NT2/D1 (cell line): ENCODE results near the gene CD300LD.

Source experiments
- DNase-seq: peaks from one replicate; pipeline ENCODE4 v3.0.0-alpha.2; 2011; ENCODE audit warnings: low read depth, low spot score
- H3K27me3 ChIP-seq: 2 replicates; pipeline ENCODE4 v1.6.0; 2011; ENCODE audit warnings: mild to moderate bottlenecking; ENCODE audit not compliant: insufficient read length, insufficient read depth
- H3K36me3 ChIP-seq: 2 replicates; pipeline ENCODE4 v1.6.1; 2011; ENCODE audit warnings: mild to moderate bottlenecking, low read length, mixed read lengths; ENCODE audit not compliant: insufficient read depth, insufficient read length
- H3K4me1 ChIP-seq: 2 replicates; pipeline ENCODE4 v1.5.1; 2011; ENCODE audit not compliant: insufficient read depth, insufficient read length
- H3K4me3 ChIP-seq: 2 replicates; pipeline ENCODE4 v1.5.1; 2011; ENCODE audit warnings: low read depth; ENCODE audit not compliant: insufficient read length
- H3K9ac ChIP-seq: 2 replicates; pipeline ENCODE4 v1.6.0; 2011; ENCODE audit warnings: low read depth; ENCODE audit not compliant: insufficient read length
- H3K9me3 ChIP-seq: 2 replicates; pipeline ENCODE4 v1.5.1; 2011; ENCODE audit warnings: mild to moderate bottlenecking, low read length; ENCODE audit not compliant: insufficient read depth
- SUZ12 ChIP-seq: IDR thresholded peaks from 2 replicates; pipeline ENCODE4 v1.6.1; 2011; ENCODE audit not compliant: insufficient read length, insufficient read depth; ENCODE audit errors: extremely low read depth
- YY1 ChIP-seq: IDR thresholded peaks from 2 replicates; pipeline ENCODE4 v1.6.1; 2011; ENCODE audit not compliant: insufficient read length, insufficient read depth
- ZNF274 ChIP-seq: IDR thresholded peaks from 2 replicates; pipeline ENCODE4 v1.6.1; 2011; ENCODE audit warnings: mild to moderate bottlenecking, low read depth, low read length

CD300LD gene

DNA sequence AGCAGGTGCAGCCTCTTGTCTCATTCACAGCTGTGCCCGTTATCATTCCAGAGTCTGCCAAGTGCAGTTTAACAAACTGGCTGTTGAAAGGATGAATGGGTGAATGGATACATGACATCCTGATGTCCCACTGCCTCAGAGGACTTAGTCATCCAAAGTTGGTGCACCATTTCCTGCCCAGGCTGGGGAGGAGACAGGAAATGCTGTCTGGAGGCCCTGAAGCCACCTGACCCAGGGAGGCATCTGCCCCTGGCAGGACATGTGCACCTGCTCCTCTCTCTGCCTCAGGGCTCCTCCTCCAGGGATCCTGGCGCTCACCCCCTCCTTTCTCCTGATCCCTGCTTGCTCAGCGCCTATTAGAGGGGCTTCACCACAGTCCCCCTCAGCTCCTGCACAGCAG is 44.3 kb downstream of the CD300LD start:
- H3K27me3 ChIP-seq = peaks cover 13% of the 10 kb centered on the region
- no peak for DNase-seq
- no peak overlapping the region for H3K9ac ChIP-seq
- H3K4me1 ChIP-seq = no peaks in the 10 kb centered on the region
- H3K4me3 ChIP-seq = no peak overlapping the region
- no peak for TF ChIP-seq YY1
- TF ChIP-seq SUZ12 = no peak
- TF ChIP-seq ZNF274 = no peak
- H3K9me3 ChIP-seq = no peaks in the 10 kb centered on the region
- no peaks in the 10 kb centered on the region for H3K36me3 ChIP-seq

DNA sequence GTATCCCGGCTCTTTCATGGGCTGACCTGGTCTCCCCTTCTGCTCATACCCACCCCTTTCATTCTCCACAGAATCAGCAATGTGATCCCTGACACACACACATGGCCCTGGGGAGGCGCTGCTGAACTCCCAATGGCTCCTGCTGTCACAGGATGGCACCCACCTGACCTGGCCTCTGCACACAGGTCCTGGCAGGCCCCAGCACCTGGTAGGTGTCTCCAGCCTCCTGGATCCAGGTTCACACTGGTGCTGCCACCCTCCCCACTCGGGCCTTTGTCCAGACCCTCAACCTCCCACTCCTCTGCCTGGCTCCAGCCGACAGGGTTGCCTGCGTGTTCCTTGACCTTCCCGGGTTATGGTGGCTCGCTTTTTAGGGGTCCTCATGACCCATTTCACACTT is 44.8 kb downstream of the CD300LD start:
- no peak for TF ChIP-seq ZNF274
- TF ChIP-seq YY1 = no peak
- TF ChIP-seq SUZ12 = no peak
- Histone ChIP-seq H3K27me3 (peaks cover 10% of the 10 kb centered on the region), H3K4me1 (no peaks in the 10 kb centered on the region), H3K36me3 (no peaks in the 10 kb centered on the region), H3K9ac (no peak overlapping the region), H3K9me3 (no peaks in the 10 kb centered on the region), H3K4me3 (no peak overlapping the region)
- no peak for DNase-seq

DNA sequence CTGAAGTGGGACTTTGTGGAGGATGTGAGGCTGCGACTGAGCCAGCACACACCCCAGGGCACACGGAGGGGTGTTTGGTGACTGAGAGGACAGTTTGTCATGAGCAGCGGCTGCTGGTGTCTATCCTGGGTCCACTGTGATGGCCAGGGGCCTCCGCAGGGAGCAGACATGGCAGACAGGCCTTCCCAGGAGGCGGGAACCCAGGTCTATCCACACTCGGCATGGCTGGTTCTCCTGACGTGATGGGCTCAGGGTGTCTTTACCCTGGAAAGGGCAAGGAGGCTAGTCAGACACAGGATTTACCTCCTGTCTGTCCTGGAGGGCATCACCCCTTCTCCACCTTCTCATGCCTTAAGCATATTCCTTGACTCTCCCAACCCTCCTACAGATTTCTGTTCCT is 45.5 kb downstream of the CD300LD start:
- no peak for TF ChIP-seq SUZ12
- no peak for TF ChIP-seq ZNF274
- TF ChIP-seq YY1 = no peak
- H3K4me3 ChIP-seq = no peak overlapping the region
- H3K9ac ChIP-seq = no peak overlapping the region
- DNase-seq = no peak
- H3K9me3 ChIP-seq = no peaks in the 10 kb centered on the region
- H3K36me3 ChIP-seq = no peaks in the 10 kb centered on the region
- H3K4me1 ChIP-seq = no peaks in the 10 kb centered on the region
- H3K27me3 ChIP-seq = peaks cover 10% of the 10 kb centered on the region

DNA sequence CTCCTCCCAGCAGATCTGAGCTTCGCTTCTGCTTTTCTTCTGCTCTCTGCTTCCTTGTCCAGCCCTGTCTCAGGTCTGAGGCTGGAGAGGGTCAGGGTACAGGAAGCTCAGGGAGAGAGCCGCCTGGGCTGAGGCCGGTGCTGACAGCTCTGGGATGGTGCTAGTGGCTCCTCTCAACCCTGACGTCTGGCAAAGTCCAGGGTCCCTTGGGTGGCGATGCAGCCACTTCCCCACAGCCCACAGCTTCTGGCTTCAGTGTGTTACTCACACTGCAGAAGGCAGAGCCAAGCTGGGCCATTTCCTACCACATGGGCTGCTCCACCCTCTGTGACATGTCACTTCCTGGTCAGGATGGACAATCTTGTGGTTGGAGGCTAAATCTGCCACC is 46.2 kb downstream of the CD300LD start, which contains the start of gene CD300C:
Gene CD300C, minus strand, starts transcription at position 273 of the 388 bp plus-strand sequence. CDS start 333 bp downstream, outside the sequence.
- Histone ChIP-seq H3K9me3 (no peaks in the 10 kb centered on the region), H3K9ac (no peak within 1 kb of the TSS), H3K27me3 (peaks cover 10% of the 10 kb centered on the region), H3K36me3 (no peaks in the 10 kb centered on the region), H3K4me1 (no peaks in the 10 kb centered on the region), H3K4me3 (no peak within 1 kb of the TSS)
- TF ChIP-seq YY1 (no peak), SUZ12 (no peak), ZNF274 (no peak)
- DNase-seq = no peak

DNA sequence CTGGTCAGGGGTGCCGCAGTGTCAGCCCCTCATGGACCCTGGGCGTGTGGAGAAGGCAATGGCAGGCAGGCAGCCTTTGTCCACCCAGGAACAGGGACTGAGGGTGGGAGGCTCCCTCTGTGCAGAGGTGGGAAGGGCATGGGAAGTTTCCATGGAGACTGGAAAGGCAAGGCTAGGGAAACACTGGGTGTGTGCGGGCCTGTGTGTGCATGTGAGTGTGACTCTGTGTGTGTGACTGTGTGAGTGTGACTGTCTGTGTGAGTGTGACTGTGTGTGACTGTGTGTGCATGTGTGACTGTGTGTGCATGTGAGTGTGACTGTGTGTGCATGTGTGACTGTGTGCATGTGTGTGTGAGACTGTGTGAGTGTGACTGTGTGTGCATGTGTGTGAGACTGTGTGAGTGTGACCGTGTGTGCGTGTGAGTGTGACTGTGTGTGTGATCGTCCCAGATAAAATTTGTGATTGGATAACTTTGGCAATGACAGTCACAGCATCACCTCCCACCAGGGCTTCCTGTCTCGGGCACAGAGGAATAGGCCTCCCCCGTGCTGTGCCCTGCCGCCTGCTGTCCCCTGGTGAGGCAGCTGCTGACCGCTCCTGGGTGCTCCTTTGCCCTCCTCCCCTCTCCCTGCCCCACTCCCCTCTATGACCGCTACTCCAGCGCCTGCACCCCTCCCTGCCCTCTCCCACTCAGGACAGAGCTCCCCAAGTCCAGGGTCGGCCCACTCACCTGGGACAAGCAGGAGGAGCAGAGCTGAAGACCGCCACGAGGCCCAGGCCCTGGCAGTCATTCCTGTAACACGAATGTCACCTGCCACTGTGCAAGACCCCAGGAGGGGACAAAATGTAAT is 46.9 kb downstream of the CD300LD start:
- DNase-seq = no peak
- TF ChIP-seq ZNF274 (no peak), SUZ12 (no peak), YY1 (no peak)
- no peak overlapping the region for H3K4me3 ChIP-seq
- H3K4me1 ChIP-seq = no peaks in the 10 kb centered on the region
- H3K9me3 ChIP-seq = no peaks in the 10 kb centered on the region
- H3K9ac ChIP-seq = no peak overlapping the region
- H3K36me3 ChIP-seq = no peaks in the 10 kb centered on the region
- peaks cover 10% of the 10 kb centered on the region for H3K27me3 ChIP-seq

DNA sequence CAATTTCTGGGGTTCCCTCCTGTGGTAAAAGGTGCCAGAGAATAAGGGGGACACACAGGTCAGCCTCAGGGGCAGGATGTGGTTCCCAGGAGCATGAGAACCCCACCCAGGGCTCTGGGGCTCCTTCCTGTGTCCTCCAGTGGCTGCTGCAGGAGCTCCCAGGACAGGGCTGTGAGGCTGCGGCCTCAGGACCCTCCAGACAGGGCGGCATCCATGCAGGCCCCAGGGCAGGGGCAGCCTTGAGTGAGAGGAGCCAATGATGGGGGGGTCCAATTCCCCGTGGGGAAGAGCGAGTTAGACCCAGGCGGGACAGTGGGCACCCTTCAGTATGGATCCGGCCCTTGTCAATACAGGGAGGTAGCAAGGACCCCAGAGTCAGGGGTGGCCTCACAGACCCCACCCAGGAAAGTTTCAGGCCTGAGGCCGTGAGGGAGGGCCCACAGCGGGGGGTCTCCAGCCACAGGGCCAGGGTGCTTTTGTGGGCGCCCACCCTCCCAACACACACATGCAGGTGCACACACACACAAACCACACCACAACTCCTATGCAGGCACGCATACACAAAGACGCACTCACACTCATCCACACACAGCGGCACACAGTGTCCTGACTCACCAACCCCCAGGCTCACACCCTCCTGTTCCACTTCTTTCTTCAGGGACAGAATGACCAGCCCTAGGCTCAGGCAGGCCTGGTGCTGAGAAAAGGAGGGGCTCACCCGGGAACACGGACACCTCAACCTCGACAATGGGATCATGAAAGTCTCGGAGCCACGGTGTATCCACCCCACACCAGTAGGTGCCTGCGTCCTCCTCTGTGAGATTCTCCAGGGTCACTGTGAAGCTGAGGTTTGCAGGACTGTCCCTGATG is 48.0 kb downstream of the CD300LD start:
- no peaks in the 10 kb centered on the region for H3K4me1 ChIP-seq
- H3K36me3 ChIP-seq = no peaks in the 10 kb centered on the region
- H3K27me3 ChIP-seq = peaks cover 2% of the 10 kb centered on the region
- H3K9me3 ChIP-seq = no peaks in the 10 kb centered on the region
- no peak overlapping the region for H3K9ac ChIP-seq
- TF ChIP-seq ZNF274 = no peak
- TF ChIP-seq YY1 = no peak
- TF ChIP-seq SUZ12 = no peak
- no peak overlapping the region for H3K4me3 ChIP-seq
- DNase-seq = no peak

DNA sequence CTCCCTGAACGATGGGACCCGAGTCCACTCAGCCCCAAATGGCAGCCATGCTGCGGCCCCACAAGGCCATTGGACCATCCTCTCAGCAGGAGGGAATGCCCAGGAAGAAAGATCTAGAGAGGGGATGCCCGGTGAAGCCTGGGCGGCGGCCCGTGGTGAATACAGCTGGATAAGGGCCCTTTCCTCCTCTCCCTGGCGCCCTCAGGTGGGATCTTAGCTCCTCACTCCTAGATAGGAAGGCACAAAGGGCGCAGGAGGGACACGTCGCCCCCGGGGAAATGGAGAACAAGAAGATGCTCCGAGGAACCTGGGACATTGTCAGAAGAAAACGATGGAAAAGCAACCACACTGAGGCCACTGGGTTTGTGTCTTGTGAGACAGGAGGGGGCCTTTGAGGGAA is 48.7 kb downstream of the CD300LD start:
- no peak overlapping the region for H3K4me3 ChIP-seq
- no peak overlapping the region for H3K9ac ChIP-seq
- H3K27me3 ChIP-seq = no peaks in the 10 kb centered on the region
- no peaks in the 10 kb centered on the region for H3K9me3 ChIP-seq
- DNase-seq = no peak
- TF ChIP-seq YY1 = no peak
- TF ChIP-seq SUZ12 = no peak
- TF ChIP-seq ZNF274 = no peak
- H3K36me3 ChIP-seq = no peaks in the 10 kb centered on the region
- H3K4me1 ChIP-seq = no peaks in the 10 kb centered on the region
